Natural killer cell (primary cell): Measurements from ENCODE around the gene KCNK6. TPM values are rescaled to one million over a fixed set of nuclear protein-coding genes. Genes with fewer than 3 reads are reported as not detected.

ENCODE experiments used
- ATAC-seq, 3 donors: fragments of 150-1000 bp in 2 of 3; fragments of 200-7000 bp in 1 of 3; cut with Tn5 transposase; 1 replicate in 1 of 3; 2 replicates in 2 of 3; pipeline ENCODE4 v1.10.0; 2021; ENCODE audit warnings: mild to moderate bottlenecking in 2 of 3, moderate library complexity in 2 of 3
- DNase-seq, 2 donors: peaks; one replicate each; pipeline versions ENCODE4 v3.0.0 to v3.0.0-alpha.2; 2013 to 2021; ENCODE audit warnings: mixed read lengths in 1 of 2
- H3K27ac ChIP-seq: one replicate; pipeline ENCODE4 v1.5.1; 2013; ENCODE audit warnings: mild to moderate bottlenecking, low read length
- H3K27me3 ChIP-seq: one replicate; pipeline ENCODE4 v1.6.1; 2013; ENCODE audit warnings: low read length; ENCODE audit not compliant: control insufficient read depth, insufficient read depth
- H3K36me3 ChIP-seq: one replicate; pipeline ENCODE4 v1.6.1; 2013; ENCODE audit warnings: low read length; ENCODE audit not compliant: control insufficient read depth, insufficient read depth
- H3K4me1 ChIP-seq: one replicate; pipeline ENCODE4 v1.6.1; 2013; ENCODE audit warnings: low read length; ENCODE audit not compliant: control insufficient read depth, insufficient read depth
- H3K4me3 ChIP-seq: one replicate; pipeline ENCODE4 v1.5.1; 2013; ENCODE audit warnings: low read length
- H3K9me3 ChIP-seq: one replicate; pipeline ENCODE4 v1.6.1; 2013; ENCODE audit warnings: low read length; ENCODE audit not compliant: control insufficient read depth, insufficient read depth
- H3K27ac Mint-ChIP-seq, 2 donors: one replicate each; pipeline ENCODE4 v1.8.0; 2022; ENCODE audit warnings: mild to moderate bottlenecking in 2 of 2, mixed read lengths in 2 of 2, moderate library complexity in 1 of 2
- H3K27me3 Mint-ChIP-seq, 2 donors: one replicate each; pipeline ENCODE4 v1.8.0; 2022; ENCODE audit warnings: low read depth in 2 of 2, mixed read lengths in 2 of 2
- H3K36me3 Mint-ChIP-seq: one replicate; pipeline ENCODE4 v1.8.0; 2022; ENCODE audit warnings: mixed read lengths
- H3K4me1 Mint-ChIP-seq, 2 donors: one replicate each; pipeline ENCODE4 v1.8.0; 2022; ENCODE audit warnings: mixed read lengths in 2 of 2
- H3K4me3 Mint-ChIP-seq: one replicate; pipeline ENCODE4 v1.8.0; 2022; ENCODE audit warnings: mild to moderate bottlenecking, moderate library complexity, mixed read lengths
- H3K9me3 Mint-ChIP-seq, 2 donors: one replicate each; pipeline ENCODE4 v1.8.0; 2022; ENCODE audit warnings: mixed read lengths in 2 of 2
- CTCF ChIP-seq: fragments of 200-600 bp; IDR thresholded peaks from one replicate; pipeline ENCODE4 v1.8.0; 2022; ENCODE audit warnings: antibody characterized with exemption
- WGBS: methylation state at CpG from one replicate; pipeline ENCODE4 v1.1.7; 2013; ENCODE audit warnings: missing lambda C conversion rate; ENCODE audit not compliant: insufficient coverage; 5-methylcytosine and 5-hydroxymethylcytosine counted together
- intact Hi-C: fragments of 100-400 bp; cut with micrococcal nuclease; formaldehyde crosslinking; loops from one replicate; pipeline ENCODE4 v1.14.2; 2022
- total RNA-seq, 4 donors: library from RNA; stranded (reverse); fragments of 120-200 nt in 1 of 4; gene quantifications; one replicate each; pipeline versions ENCODE4 v1.2.3 to v1.2.4, GENCODE V29; 2013 to 2022

KCNK6 gene
- total RNA-seq, 3 donors from 2014 or later (not counting 1 experiment from before 2014, with no cell fraction given) = 2.1 to 6.2 (median 2.5) TPM

GRCh38 chr19:38369584-38369983, 49.9 kb downstream of the KCNK6 start:
- no peak for DNase-seq
- intact Hi-C loops = no loop called here
- H3K4me3 Mint-ChIP-seq = no peak overlapping the region
- H3K9me3 Mint-ChIP-seq = no peaks in the 10 kb centered on the region
- Histone ChIP-seq H3K27me3 (no peaks in the 10 kb centered on the region), H3K27ac (no peak overlapping the region), H3K36me3 (no peaks in the 10 kb centered on the region), H3K9me3 (no peaks in the 10 kb centered on the region), H3K4me3 (no peak overlapping the region), H3K4me1 (peaks cover 7% of the 10 kb centered on the region)
- TF ChIP-seq CTCF = no peak
- H3K27me3 Mint-ChIP-seq = peaks cover 0 to 8% of the 10 kb centered on the region in 2 donors
- no peaks in the 10 kb centered on the region for H3K36me3 Mint-ChIP-seq
- 80% methylated on average over 2 of the region's 2 CpGs for WGBS
- ATAC-seq = no peak
- no peak overlapping the region for H3K27ac Mint-ChIP-seq
- H3K4me1 Mint-ChIP-seq = peaks cover 1 to 6% of the 10 kb centered on the region in 2 donors

GRCh38 chr19:38370299-38370698, 50.7 kb downstream of the KCNK6 start:
- TF ChIP-seq CTCF = no peak
- H3K4me1 ChIP-seq = peaks cover 10% of the 10 kb centered on the region
- Mint-ChIP-seq H3K4me3 (no peak overlapping the region), H3K4me1 (peaks cover 8 to 14% of the 10 kb centered on the region in 2 donors), H3K27me3 (peaks cover 0 to 8% of the 10 kb centered on the region in 2 donors), H3K27ac (no peak overlapping the region), H3K9me3 (no peaks in the 10 kb centered on the region), H3K36me3 (no peaks in the 10 kb centered on the region)
- WGBS = 74% methylated on average over 12 of the region's 12 CpGs
- DNase-seq (no peak), ATAC-seq (no peak)
- H3K27ac ChIP-seq = no peak overlapping the region
- H3K27me3 ChIP-seq = no peaks in the 10 kb centered on the region
- H3K36me3 ChIP-seq = no peaks in the 10 kb centered on the region
- H3K9me3 ChIP-seq = no peaks in the 10 kb centered on the region
- intact Hi-C loops = no loop called here
- H3K4me3 ChIP-seq = no peak overlapping the region

- Mint-ChIP-seq H3K4me3 (no peak overlapping the region), H3K9me3 (no peaks in the 10 kb centered on the region), H3K27me3 (peaks cover 0 to 8% of the 10 kb centered on the region in 2 donors), H3K4me1 (peaks cover 16 to 21% of the 10 kb centered on the region in 2 donors), H3K36me3 (no peaks in the 10 kb centered on the region), H3K27ac (no peak overlapping the region)
- Histone ChIP-seq H3K36me3 (no peaks in the 10 kb centered on the region), H3K27me3 (no peaks in the 10 kb centered on the region), H3K27ac (no peak overlapping the region), H3K9me3 (no peaks in the 10 kb centered on the region), H3K4me1 (peaks cover 18% of the 10 kb centered on the region), H3K4me3 (no peak overlapping the region)
- no peak for DNase-seq
- no peak for TF ChIP-seq CTCF
- 91% methylated on average over 6 of the region's 6 CpGs for WGBS
- ATAC-seq = no peak
- intact Hi-C loops = no loop called here
Observed at GRCh38 chr19:38371081-38371480, 51.4 kb downstream of the KCNK6 start.

GRCh38 chr19:38373907-38374331, 54.3 kb downstream of the KCNK6 start:
- Histone ChIP-seq H3K4me1 (peaks cover 26% of the 10 kb centered on the region), H3K27ac (peak overlapping the region; percentile 91), H3K9me3 (no peaks in the 10 kb centered on the region), H3K27me3 (no peaks in the 10 kb centered on the region), H3K4me3 (peak overlapping the region; percentile 33), H3K36me3 (peaks cover 2% of the 10 kb centered on the region)
- Mint-ChIP-seq H3K36me3 (no peaks in the 10 kb centered on the region), H3K27ac (peak overlapping the region; percentile 99 to 100), H3K4me1 (peaks cover 25 to 30% of the 10 kb centered on the region in 2 donors), H3K9me3 (no peaks in the 10 kb centered on the region), H3K4me3 (peak overlapping the region; percentile 100), H3K27me3 (peaks cover 0 to 4% of the 10 kb centered on the region in 2 donors)
- DNase-seq = no peak
- intact Hi-C loops = loop anchor here (1.0 to 2.0 kb wide), 5 partner anchors 15 to 467 kb away; partner anchors contain the start of genes CATSPERG, FAM98C, GGN and SIPA1L3
- no peak for ATAC-seq
- 93% methylated on average over 5 of the region's 6 CpGs for WGBS
- TF ChIP-seq CTCF = no peak
